NCI-H526 (cell line): ENCODE measurements around the gene IFNA13.
A peak's percentile ranks its signal among the peaks of the same experiment; 100 is the strongest.
"Not testable (repeated sequence)": the region's sequence is repeated elsewhere in the genome, so short reads cannot be mapped to it uniquely, and the experiment has no call there.

ENCODE experiments used
- DNase-seq, 2 experiments: peaks; one replicate each; lab custom pipeline; 2025; lab: John Stamatoyannopoulos, UW

IFNA13 gene

DNA sequence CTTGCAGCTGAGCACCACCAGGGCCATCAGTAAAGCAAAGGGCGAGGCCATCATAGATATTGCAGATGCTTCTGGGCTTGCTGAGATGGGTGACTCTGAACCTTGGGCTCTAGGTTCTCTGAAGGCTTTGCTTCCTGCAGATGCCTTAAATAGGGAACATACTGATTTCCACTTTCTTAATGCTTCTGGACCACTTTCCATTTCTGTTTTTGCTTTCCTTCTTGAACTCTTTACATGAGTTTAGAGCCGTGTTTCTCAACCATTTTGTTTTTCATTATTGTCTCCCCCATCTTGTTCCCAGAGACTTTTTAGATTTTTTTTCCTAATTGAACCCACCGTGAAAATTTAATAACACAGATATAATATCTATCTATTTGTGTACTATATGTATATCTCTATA lies at the start of gene IFNA13:
Gene IFNA13, minus strand, starts transcription at position 101 of the 400 bp plus-strand sequence. Its CDS starts 47 bp downstream, at position 54.
- no peak for DNase-seq

DNA sequence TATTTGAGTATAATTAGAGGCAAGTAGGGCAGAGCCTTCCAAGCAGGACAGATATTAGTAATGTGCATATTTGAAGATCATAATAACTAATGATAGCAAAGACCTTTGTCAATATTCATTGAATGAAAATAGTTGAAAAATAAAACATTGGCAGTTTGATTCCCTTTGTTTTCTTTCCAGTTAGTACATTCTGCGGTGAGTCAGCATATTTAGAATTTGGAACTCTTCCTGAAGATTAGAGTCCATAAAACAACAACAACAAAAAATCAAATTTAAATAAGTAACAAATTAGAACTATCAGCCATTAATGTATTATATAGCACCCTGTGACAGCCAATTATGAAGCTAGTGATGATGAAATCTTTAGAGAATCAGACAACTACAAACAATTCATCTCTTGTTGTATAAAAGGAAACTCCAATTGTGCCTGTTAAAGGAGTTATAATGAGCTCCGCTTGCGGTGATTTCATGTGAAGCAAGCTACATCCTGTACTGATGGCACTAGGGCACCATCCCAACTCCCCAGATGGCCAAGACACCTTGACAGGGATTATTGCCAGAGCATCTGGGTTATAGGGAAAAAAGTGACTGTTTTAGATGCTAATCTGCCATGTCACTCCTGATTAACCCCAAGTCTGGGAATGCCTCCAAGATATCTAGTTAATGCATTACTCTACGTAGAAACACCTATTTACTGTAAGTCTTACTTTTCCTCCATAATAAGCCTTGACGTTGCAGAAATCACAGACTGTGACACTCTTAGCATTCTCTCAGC lies 47.8 kb upstream of the IFNA13 start:
- DNase-seq, result no peak

DNA sequence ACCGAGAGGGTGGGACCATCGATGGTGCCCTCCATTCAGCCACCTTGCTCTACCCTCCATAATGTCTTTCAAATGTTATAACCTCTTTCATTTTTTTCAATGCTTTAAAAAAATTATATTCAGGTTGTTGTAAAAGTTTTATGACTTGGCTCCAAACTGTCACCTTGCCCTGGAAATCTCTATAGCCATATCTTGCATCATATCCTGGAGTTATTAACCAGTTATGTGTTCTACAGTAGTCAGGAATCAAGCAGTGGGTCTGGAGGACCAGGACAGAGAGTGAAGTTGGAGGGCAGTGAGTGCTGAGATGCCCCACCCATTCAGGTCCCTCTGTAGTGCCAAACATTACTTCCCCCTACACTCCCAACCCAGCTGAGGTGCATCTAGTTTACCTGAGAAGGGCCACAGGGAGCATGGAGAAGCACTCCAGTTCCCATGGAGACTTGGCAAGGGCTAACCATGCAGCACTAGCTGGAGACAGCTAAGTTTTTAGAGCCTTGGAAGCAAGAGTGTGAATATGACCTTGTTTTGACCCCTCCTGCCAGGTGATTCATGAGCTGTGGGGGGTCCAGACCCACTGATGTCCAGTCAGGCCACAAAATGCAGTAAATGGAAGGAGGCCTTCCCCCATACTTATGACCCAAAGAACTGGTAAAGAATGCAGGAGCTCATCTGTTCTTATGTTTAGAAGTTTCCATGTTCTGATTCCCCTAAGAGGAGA lies 46.5 kb upstream of the IFNA13 start:
- no peak for DNase-seq

DNA sequence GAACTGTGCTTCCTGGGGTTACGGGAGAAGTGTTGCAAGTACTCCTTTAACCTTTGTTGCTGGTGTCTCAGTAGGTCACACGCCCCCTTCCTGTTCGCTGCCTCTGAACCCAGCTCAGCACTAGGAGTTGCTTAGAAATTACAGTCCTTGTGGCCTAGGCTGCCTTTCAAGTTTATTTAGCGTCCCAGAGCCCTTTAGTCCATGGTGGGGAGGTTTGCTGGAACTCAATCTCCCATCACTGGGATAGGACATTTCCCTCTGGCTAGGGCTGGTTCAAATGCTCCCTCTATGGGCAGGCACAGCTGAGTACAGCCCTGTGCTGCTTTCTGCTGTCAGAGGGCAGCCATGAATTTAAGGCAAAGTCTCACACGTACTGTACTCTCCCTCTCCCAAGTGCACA lies 45.8 kb upstream of the IFNA13 start:
- DNase-seq, result no peak

DNA sequence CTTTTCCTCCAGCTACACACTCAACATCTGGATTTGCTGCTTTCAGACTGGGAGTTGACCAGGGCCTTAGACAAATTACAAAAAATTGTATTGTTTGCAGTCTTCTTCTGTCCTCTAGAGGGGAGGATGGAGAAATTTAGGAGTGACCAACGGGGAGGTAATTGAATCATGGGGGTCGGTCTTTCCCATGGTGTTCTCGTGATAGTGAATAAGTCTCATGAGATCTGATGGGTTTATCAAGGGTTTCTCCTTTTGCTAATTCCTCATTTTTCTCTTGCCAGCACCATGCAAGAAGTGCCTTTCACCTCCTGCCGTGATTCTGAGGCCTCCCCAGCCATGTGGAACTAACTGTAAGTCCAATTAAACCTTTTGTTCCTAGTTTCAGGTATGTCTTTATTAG lies 45.3 kb upstream of the IFNA13 start:
- DNase-seq, result no peak

DNA sequence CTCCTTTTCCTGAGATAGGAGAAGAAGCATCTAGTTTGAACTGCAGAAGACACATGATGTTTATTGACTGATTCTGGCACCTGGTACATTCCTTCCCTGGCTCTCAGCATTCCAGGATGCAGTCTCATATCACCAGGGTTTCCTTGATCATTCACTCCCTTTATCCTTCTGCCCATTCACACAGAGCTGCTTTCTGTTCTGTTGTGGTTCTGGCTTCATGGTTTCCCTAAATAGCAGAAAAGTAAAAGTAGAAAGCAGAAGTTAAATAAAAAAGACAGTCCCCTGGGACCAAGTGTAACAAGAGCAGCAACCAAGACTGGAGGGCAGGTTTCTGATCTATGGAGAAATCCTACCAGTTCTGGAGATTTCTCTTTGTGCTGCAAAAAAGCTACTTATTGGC lies 44.2 kb upstream of the IFNA13 start:
- DNase-seq, result no peak

DNA sequence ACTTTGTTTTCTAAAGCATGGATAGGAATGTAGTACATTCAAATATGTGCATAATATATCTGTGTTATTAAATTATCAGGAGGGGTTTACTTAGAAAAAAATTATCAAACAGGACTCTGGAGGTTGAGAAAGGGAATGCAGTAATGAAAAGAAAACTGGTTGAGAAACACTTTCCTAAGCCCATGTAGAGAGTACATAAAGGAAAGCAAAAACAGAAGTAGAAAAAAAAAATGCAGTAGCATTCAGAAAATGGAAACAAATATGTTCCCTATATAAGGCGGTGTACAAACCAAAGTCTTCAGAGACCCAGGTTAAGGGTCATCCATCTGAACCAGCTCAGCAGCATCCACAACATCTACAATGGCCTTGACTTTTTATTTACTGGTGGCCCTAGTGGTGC lies 41.0 kb upstream of the IFNA13 start, which contains the start of gene IFNA8:
Gene IFNA8, plus strand, starts transcription at position 301 of the 400 bp plus-strand sequence. Its CDS starts 60 bp downstream, at position 361.
- DNase-seq, result no peak

DNA sequence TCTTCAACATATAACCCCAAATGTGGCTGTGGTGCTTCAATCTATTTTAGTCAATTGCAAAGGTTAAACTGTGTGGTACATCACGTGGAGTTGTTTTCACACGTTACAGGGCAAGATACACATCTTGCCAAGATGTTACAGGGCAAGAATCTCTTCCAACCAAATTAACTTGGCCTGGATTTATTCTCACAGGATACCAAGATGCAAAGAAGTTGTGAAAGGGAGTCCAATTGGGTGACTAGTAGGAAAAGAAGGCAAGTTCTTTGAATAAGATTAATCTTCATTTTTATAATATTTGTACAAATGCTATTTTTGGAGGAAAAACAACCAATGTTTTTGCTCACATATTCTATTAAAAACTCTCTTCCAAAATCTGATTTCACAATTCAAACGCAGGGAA lies 36.3 kb upstream of the IFNA13 start:
- DNase-seq, result no peak

DNA sequence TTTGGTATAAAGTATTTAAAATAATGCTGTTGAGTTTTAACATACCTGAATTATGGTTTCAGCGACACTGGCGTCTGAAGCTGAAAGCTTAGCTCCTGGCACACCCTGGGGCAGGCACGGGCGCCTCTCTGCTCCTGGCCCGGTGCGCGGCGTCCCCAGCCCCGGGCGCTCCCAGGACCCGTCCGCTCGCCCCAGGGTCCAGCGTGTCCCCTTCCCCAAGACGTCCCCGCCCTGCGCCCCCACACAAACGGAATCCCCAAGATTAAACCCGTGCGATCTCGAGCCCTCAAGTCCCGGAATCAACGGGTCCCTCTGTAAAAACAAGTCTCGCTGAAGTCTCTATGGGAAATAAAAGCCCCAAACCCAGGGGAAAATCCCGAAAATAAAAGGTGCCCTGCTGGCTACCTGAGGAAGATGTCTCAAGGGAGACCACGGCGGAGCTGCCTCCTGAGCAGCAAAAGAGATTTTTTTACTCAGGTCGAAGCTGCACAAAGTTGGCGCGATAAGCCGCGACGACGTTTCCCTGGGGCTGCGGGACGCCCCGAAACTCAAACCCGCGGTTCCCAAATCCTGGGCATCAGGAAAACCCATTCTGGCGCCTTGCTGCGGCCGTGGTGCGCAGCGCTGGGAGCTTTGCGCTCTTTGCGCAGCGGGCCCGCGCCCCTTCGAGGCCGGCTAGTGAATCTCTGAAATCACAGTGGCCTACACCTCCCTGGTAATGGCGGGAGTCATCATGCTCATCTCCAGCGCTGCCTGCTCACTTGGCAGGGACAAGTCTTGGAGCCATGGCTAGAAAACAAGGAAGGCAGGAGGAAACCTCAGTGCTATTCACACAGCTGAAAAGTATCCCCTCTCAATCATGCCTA lies 34.8 kb upstream of the IFNA13 start:
- no peak for DNase-seq

DNA sequence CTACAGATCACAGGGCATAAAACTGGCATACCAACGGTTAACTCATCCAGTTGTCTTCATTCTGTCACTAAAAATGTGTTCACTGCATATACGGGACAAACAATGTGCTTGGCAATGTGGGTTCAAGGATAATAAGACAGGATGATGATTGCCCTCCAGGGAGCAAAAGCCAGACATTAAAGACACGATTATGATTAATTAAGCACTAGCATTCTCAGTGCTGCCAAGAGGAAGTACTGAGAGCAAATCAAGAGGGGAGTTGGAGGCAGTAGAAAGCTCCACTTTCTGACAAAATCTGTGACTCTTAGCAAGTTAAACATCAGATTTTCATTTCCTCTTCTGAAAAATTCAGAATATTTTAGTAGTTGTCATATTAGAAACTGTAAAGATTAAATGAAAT lies 32.1 kb upstream of the IFNA13 start:
- no peak for DNase-seq

DNA sequence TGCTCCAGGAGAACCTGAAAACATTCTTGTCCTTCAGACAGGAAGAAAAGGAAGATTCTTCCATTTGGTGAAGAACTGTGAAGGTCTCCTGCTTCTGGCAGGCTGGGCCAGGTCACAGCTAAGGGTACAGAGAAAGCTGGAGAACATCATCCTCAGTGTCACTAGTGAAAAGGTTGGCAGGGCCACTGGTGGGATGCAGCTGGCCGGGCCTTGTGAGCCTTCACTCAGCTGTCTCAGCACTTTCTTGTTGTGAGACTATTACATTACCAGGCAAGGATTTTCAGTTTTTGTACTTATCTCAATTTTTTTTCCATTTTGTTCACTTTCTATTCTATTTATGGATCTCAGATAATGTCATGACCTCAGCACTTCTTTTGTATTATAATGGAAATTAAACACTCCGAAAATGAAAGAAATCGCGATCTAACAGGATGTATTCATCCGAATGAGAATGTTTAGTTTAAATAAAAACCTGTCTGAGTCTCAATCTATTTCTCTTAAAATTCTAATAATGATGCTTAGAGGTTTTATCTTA lies 31.2 kb upstream of the IFNA13 start:
- no peak for DNase-seq

DNA sequence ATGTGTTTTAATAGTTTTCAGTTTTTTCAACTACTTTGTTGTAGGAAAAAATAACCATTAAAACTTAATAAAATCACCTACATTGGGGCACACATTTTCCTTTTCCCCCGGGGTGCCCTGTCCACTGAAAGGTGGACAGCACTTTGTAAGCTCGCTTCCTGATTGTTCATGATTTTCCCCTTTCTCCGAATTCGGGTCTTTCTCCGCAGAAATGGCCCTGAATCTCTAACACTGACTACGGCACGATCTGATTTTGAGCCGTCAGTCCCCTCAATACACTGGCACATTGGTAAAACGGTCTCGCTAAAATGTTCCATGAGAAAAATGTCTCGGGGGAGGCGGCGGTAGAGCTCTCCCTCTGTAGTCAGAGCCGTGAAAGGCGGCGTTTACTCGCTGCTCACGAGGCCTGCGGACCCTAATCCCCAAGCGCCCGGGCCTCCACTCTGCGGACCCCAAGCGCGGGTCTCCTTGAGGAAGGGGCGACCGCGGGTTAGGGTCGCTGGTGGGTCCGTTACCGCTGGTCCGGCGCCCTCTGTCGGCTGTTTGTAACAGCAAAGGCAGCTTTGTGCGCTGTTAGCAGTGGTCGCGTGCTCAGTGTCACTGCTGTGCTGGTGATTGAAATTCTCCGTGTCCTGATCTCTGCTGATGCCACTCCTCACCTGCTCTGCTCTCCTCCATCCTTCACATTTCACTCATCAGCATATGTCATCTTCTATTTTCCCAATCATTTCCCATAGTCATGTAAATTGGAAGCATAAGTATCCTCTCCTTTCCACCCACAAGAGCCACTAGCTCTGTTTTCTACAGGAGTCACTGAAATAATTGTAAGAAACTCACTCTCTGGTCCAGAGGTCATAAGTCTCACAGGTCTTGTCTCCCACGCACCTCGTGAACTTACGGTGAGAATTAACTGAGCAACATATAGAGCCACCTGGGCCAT lies 28.2 kb upstream of the IFNA13 start:
- peak in 1 of 2 experiments; percentile 73 for DNase-seq

DNA sequence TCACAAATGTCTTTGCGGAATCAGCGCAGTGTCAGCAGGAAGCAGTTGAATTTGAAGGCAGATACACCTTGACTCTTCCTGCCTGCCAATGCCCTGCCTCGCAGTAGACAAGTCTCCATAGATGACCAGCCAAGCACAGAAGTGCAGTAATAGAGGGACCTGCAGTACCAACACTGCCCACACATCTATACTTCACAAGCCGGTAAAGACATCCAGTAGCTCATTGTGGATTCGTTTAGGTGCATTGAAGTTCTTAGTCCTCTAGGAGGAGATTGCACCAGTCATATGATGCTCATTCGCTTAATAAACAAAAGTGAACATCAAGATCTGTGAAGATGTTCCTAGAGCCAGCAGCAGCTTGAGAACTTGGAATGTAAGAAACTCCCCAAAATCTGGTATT lies 24.4 kb upstream of the IFNA13 start:
- peak in 1 of 2 experiments; percentile 52 for DNase-seq

DNA sequence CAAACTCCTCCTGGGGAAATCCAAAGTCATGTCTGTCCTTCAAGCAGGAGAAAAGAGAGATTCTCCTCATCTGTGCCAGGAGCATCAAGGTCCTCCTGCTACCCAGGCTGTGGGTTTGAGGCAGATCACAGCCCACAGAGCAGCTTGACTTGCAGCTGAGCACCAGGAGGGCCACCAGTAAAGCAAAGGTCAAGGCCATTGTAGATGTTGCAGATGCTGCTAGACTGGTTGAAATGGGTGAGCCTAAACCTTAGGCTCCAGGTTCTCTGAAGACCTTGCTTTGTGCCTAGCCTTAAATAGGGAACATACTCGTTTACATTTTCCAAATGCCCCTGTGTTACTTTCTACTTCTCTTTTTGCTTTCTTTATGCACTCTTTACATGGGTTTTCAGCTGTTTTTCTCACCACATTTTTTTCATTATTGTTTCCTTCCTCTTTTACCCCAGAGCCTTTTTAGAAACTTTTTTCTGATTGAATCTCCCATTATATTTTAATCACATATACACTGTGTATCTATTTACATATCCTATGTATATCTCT lies 17.3 kb upstream of the IFNA13 start, which contains the start of gene IFNA2:
Gene IFNA2, minus strand, starts transcription at position 268 of the 540 bp plus-strand sequence. Its CDS starts 69 bp downstream, at position 199.
- no peak for DNase-seq

DNA sequence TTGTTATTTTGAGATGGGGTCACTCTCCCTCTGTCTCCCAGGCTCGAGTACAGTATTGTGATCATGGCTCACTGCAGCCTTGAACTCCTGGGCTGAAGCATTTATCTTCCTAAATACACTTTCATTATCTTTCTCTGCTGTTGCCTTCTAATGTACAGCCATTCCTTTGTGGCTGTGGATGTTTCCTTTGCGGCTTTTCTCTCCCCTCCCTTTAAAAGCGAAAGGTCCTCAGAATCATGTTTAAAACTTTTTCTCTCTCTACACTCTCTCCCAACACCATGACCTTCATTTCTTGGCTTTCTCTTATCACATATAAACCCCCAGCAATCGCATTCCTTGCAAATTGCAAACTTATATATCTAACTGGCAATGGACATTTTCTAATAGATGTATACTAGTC lies 15.8 kb upstream of the IFNA13 start:
- DNase-seq, result no peak

DNA sequence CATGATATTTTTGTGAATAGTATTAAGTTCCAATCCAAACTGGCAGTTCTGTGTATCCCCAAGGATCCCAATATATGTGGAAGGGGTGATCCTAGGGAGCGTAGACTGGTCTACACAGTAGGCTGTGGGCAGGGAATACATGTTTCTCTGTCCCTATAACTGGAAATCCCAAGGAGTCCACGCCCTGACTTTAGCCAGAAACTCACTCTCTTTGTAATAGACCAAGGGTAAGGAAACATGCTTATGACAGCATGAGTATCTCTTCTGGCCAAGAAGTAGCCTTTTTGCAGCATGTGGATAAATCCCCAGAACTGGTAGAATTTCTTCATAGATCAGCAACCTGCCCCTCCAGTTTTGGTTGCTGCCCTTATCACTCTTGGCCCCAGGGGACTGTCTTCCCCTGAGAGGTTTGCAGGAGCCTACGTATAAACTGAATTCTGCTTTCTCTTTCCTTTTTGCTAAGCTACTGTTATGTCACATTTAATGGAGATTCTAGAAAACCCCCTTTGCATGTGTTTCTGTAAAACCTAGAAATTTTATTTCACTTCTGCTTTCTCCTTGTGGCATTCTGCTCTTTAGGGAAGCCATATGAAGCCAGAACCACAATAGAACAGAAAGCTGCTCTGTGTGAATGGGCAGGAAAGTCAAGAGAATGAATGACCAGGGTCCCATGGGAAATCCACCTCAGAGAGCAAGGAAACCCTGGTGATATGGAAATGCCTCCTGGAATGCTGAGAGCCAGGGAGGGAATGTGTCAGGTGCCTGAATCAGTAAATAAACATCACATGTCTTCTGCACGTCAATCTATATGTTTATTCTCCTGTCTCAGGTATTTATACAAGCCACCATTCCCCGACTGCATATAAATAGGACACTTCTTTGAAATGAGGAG lies 13.8 kb upstream of the IFNA13 start:
- peak; percentile 96 to 97 for DNase-seq

DNA sequence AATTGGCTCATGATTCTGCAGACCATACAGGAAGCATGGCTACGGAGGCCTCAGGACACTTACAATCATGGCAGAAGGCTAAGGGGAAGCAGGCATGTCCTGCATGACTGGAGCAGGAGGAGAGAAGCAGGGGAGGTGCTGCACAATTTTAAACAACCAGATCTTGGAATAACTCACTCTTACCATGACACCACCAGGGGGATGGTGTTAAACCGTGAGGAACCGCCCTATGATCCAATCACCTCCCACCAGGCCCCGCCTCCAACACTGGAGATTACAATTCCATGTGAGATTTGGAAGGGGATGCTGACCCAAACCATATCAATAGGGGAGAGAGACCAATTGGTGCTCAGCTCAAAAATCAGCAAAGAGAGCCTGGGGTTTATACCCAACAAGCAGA lies 3.6 kb upstream of the IFNA13 start:
- DNase-seq, result not testable (repeated sequence)

DNA sequence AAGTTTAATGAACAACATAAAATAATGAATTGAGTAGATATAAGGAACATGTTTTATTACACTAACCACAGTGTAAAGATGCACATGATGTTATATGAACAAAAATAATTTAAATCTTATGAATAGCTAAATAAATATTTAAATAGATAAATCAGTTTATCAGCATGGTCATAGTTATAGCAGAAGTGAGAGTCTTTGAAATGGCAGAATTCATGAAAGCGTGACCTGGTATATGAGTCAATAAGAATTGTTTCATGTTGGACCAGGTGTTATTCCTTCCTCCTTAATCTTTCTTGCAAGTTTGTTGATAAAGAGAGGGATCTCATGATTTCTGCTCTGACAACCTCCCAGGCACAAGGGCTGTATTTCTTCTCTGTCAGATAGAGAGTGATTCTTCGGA lies 688 bp downstream of the IFNA13 start:
- DNase-seq, result not testable (repeated sequence)

DNA sequence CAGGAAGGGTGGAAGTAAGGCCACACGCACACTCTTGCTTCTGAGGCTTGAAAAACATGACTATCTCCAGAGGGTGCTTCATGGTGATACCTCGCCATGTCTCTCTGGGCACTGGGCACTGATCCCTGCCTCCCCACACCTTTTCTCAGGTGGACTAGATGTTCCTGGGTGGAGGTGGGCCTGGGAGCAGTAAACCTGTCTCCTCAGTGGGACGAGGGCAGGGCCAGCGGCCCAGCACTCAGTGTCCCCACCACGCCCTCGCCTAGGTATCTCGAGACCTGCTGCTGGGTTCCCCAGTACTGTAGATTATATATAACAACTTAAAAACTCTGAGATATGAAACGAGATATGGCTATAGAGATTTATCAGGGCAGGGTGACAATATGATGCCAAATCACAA lies 5.6 kb downstream of the IFNA13 start:
- no peak for DNase-seq
